Stimulated activated naive CD8-positive, alpha-beta T cell treated with anti-CD3 and anti-CD28 coated beads, Interleukin-15, Interleukin-2, amounts not matched to agents 100 U/mL and 50 U/mL, for 24 hours (primary cell): ENCODE results near the gene PRR9.

Source experiments
- ATAC-seq: fragments of 150-1000 bp; cut with Tn5 transposase; one replicate; pipeline ENCODE4 v1.10.0; 2021
- DNase-seq: peaks from one replicate; pipeline ENCODE4 v3.0.0; 2021

Gene PRR9

GRCh38 chr1:153265457-153265856, 48.1 kb downstream of the PRR9 start:
- DNase-seq, result no peak
- no peak for ATAC-seq
